A673 (cell line): ENCODE measurements around the gene RHBDD3.

Experiments
- CTCF ChIP-seq: fragments of 300-800, 200-600 bp; sonication (generic); conservative IDR thresholded peaks from 2 replicates; pipeline ENCODE4 v1.5.1; 2017; ENCODE audit warnings: low read depth, mild to moderate bottlenecking, antibody characterized with exemption, low read length, moderate library complexity, mixed read lengths
- EZH2 ChIP-seq: fragments of 200-600 bp; sonication (generic); IDR thresholded peaks from 2 replicates; pipeline ENCODE4 v1.6.1; 2017; ENCODE audit warnings: borderline replicate concordance, low read depth, mild to moderate bottlenecking, mixed read lengths, antibody characterized with exemption, low read length; ENCODE audit not compliant: poor library complexity, severe bottlenecking

- no peak for TF ChIP-seq EZH2
- TF ChIP-seq CTCF: no peak
These were observed 43.5 kb downstream of the RHBDD3 start for GRCh38 chr22:29224121-29224858.
